NCI-H1436 (cell line): ENCODE results near the gene DNAJB7.
"Not testable (repeated sequence)": the region's sequence is repeated elsewhere in the genome, so short reads cannot be mapped to it uniquely, and the experiment has no call there.

Experiments used
- DNase-seq: peaks from one replicate; lab custom pipeline; 2025; lab: John Stamatoyannopoulos, UW

Gene DNAJB7

GRCh38 chr22:40862013-40862412, at the start of gene DNAJB7:
Gene DNAJB7 (minus strand): TSS chr22:40862113. CDS start chr22:40861994, 119 bp downstream.
- DNase-seq = no peak

GRCh38 chr22:40908895-40909294, 47.0 kb upstream of the DNAJB7 start:
- DNase-seq = no peak

- DNase-seq = no peak
Observed at GRCh38 chr22:40904101-40904500, 42.2 kb upstream of the DNAJB7 start.

GRCh38 chr22:40898850-40899357, 37.0 kb upstream of the DNAJB7 start:
- peak; percentile 31 for DNase-seq

GRCh38 chr22:40894417-40894816, 32.5 kb upstream of the DNAJB7 start:
- no peak for DNase-seq

GRCh38 chr22:40890881-40891280, 29.0 kb upstream of the DNAJB7 start:
- DNase-seq = no peak

GRCh38 chr22:40889116-40889515, 27.2 kb upstream of the DNAJB7 start:
- no peak for DNase-seq

GRCh38 chr22:40878922-40879321, 17.0 kb upstream of the DNAJB7 start:
- no peak for DNase-seq

GRCh38 chr22:40877488-40877887, 15.6 kb upstream of the DNAJB7 start:
- no peak for DNase-seq

GRCh38 chr22:40876907-40877306, 15.0 kb upstream of the DNAJB7 start:
- DNase-seq = no peak

- DNase-seq = no peak
Observed at GRCh38 chr22:40875111-40875510, 13.2 kb upstream of the DNAJB7 start.

- DNase-seq = no peak
Observed at GRCh38 chr22:40874016-40874415, 12.1 kb upstream of the DNAJB7 start.

- not testable (repeated sequence) for DNase-seq
Observed at GRCh38 chr22:40868379-40868778, 6.5 kb upstream of the DNAJB7 start.

- DNase-seq = no peak
Observed at GRCh38 chr22:40867109-40867508, 5.2 kb upstream of the DNAJB7 start.

- DNase-seq = no peak
Observed at GRCh38 chr22:40862537-40862936, 624 bp upstream of the DNAJB7 start.

- no peak for DNase-seq
Observed at GRCh38 chr22:40857309-40857855, 4.5 kb downstream of the DNAJB7 start.

GRCh38 chr22:40856513-40857308, 5.2 kb downstream of the DNAJB7 start, which contains the start of the genes ST13 and XPNPEP3:
Gene ST13 (minus strand): TSS chr22:40856639. CDS start chr22:40856540, 99 bp downstream.
Gene XPNPEP3 (plus strand): TSS chr22:40857148. CDS start chr22:40857182, 34 bp downstream.
- peak; percentile 94 for DNase-seq

GRCh38 chr22:40855979-40856512, 5.9 kb downstream of the DNAJB7 start:
- peak; percentile 10 for DNase-seq

- DNase-seq = peak; percentile 58
Observed at GRCh38 chr22:40855071-40855978, 6.6 kb downstream of the DNAJB7 start.

GRCh38 chr22:40853961-40854360, 8.0 kb downstream of the DNAJB7 start:
- no peak for DNase-seq

- DNase-seq = no peak
Observed at GRCh38 chr22:40853333-40853732, 8.6 kb downstream of the DNAJB7 start.

GRCh38 chr22:40845816-40846215, 16.1 kb downstream of the DNAJB7 start:
- not testable (repeated sequence) for DNase-seq
